Panc1 (cell line): ENCODE measurements around the gene FLRT3. TPM values are rescaled to one million over a fixed set of nuclear protein-coding genes. Genes with fewer than 3 reads are reported as not detected.

Experiments
- ATAC-seq: fragments of 200-7000 bp; cut with Tn5 transposase; 2 replicates; pipeline ENCODE4 v1.9.1; 2020; ENCODE audit warnings: mild to moderate bottlenecking, moderate library complexity
- BruUV-seq: library from RNA; stranded (reverse); fragments of 400-500 nt; replicated peaks from 2 replicates; lab custom pipeline; 2021; lab: Mats Ljungman, UMichigan
- CTCF ChIA-PET: fragments of 300-600 bp; sonication (Branson Sonifier 250); formaldehyde crosslinking; loops from one replicate; lab custom pipeline; 2022; ENCODE audit warnings: antibody characterized with exemption; lab: Charles Lee
- POLR2A ChIA-PET: fragments of 300-600 bp; sonication (Branson Sonifier 250); formaldehyde crosslinking; loops from one replicate; lab custom pipeline; 2022; ENCODE audit warnings: antibody characterized with exemption; lab: Charles Lee
- DNase-seq: peaks from one replicate; pipeline ENCODE4 v3.0.0-alpha.2; 2010; ENCODE audit warnings: low read depth, low spot score
- H3K27ac ChIP-seq: 2 replicates; pipeline ENCODE4 v1.5.1; 2011; ENCODE audit warnings: mild to moderate bottlenecking, low read length, inconsistent platforms
- H3K27me3 ChIP-seq: fragments of 200-500 bp; sonication (Bioruptor generic); 2 replicates; pipeline ENCODE4 v1.6.0; 2014; ENCODE audit warnings: low read length, inconsistent platforms; ENCODE audit not compliant: control insufficient read depth, insufficient read depth
- H3K36me3 ChIP-seq: fragments of 200-500 bp; sonication (Bioruptor generic); 2 replicates; pipeline ENCODE4 v1.5.1; 2014; ENCODE audit warnings: inconsistent platforms, mild to moderate bottlenecking, low read length, moderate library complexity; ENCODE audit not compliant: control insufficient read depth, insufficient read depth
- H3K4me1 ChIP-seq: 2 replicates; pipeline ENCODE4 v1.5.1; 2011; ENCODE audit warnings: inconsistent platforms, mild to moderate bottlenecking, low read length, moderate library complexity; ENCODE audit not compliant: control insufficient read depth, insufficient read depth
- H3K4me3 ChIP-seq, 2 experiments: 2 replicates each; pipeline ENCODE4 v1.5.1; 2011 to 2012; ENCODE audit warnings: low read depth in 2 of 2, low read length in 2 of 2, mild to moderate bottlenecking in 2 of 2, inconsistent platforms in 1 of 2, moderate library complexity in 1 of 2
- H3K9me3 ChIP-seq: fragments of 200-500 bp; sonication (Bioruptor generic); 2 replicates; pipeline ENCODE4 v1.5.1; 2014; ENCODE audit warnings: low read depth, mild to moderate bottlenecking, inconsistent platforms, low read length, moderate library complexity; ENCODE audit not compliant: control insufficient read depth, insufficient read depth
- CTCF ChIP-seq: fragments of 450-650 bp; IDR thresholded peaks from 2 replicates; pipeline ENCODE4 v1.5.1; 2017; ENCODE audit warnings: mild to moderate bottlenecking
- POLR2AphosphoS5 ChIP-seq: IDR thresholded peaks from 2 replicates; pipeline ENCODE4 v1.6.1; 2012; ENCODE audit warnings: mild to moderate bottlenecking, low read depth, low read length, moderate library complexity
- REST ChIP-seq, 2 experiments: IDR thresholded peaks; 2 replicates each; pipeline ENCODE4 v1.6.1; 2011 to 2012; ENCODE audit warnings: low read depth in 2 of 2, control low read depth in 1 of 2, low read length in 1 of 2, mild to moderate bottlenecking in 1 of 2, moderate library complexity in 1 of 2; ENCODE audit not compliant: insufficient read depth in 1 of 2
- SIN3A ChIP-seq: IDR thresholded peaks from 2 replicates; pipeline ENCODE4 v1.6.1; 2012; ENCODE audit warnings: low read depth, mild to moderate bottlenecking, low read length, moderate library complexity, borderline replicate concordance; ENCODE audit not compliant: insufficient read depth
- TCF7L2 ChIP-seq: IDR thresholded peaks from 2 replicates; pipeline ENCODE4 v1.6.1; 2011; ENCODE audit warnings: mild to moderate bottlenecking, low read depth, low read length, inconsistent platforms
- in situ Hi-C: cut with HindIII; loops from 2 replicates; pipeline ENCODE4 v1.10.0; 2016; ENCODE audit warnings: low sequenced_read_pairs, low pct_unique_long_range_greater_than_20kb
- intact Hi-C: fragments of 100-400 bp; cut with micrococcal nuclease; formaldehyde crosslinking; loops from one replicate; pipeline ENCODE4 v1.10.0; 2022; ENCODE audit not compliant: unreplicated experiment
- total RNA-seq: library from RNA; stranded (reverse); gene quantifications from one replicate; pipeline ENCODE4 v1.2.1, GENCODE V29; 2021; ENCODE audit not compliant: unreplicated experiment

FLRT3 gene
- total RNA-seq, 1 experiment from 2014 or later, result 0.67 TPM

GRCh38 chr20:14295770-14296309, 41.6 kb downstream of the FLRT3 start:
- intact Hi-C loops (no loop called here), in situ Hi-C loops (no loop called here)
- no TSS peak for BruUV-seq
- DNase-seq (no peak), ATAC-seq (no peak)
- CTCF ChIA-PET, result no interaction called here
- Histone ChIP-seq H3K36me3 (no peaks in the 10 kb centered on the region), H3K27me3 (no peaks in the 10 kb centered on the region), H3K4me1 (no peaks in the 10 kb centered on the region), H3K4me3 (no peak overlapping the region), H3K27ac (no peak overlapping the region), H3K9me3 (no peaks in the 10 kb centered on the region)
- POLR2A ChIA-PET, result no interaction called here
- TF ChIP-seq SIN3A (no peak), CTCF (no peak), POLR2AphosphoS5 (no peak), TCF7L2 (no peak), REST (IDR thresholded peaks at IDR 0.05; ENCODE audit: insufficient read depth in 1 of 2, low read depth in 2 of 2, low read length in 1 of 2) (no peak)

GRCh38 chr20:14295238-14295637, 42.2 kb downstream of the FLRT3 start:
- H3K36me3 ChIP-seq, result no peaks in the 10 kb centered on the region
- in situ Hi-C loops, result no loop called here
- no TSS peak for BruUV-seq
- no peaks in the 10 kb centered on the region for H3K9me3 ChIP-seq
- no peak for ATAC-seq
- no peak overlapping the region for H3K27ac ChIP-seq
- intact Hi-C loops, result no loop called here
- no peak overlapping the region for H3K4me3 ChIP-seq
- H3K4me1 ChIP-seq, result no peaks in the 10 kb centered on the region
- no peak for TF ChIP-seq TCF7L2
- DNase-seq, result no peak
- CTCF ChIA-PET, result no interaction called here
- POLR2A ChIA-PET, result no interaction called here
- H3K27me3 ChIP-seq, result no peaks in the 10 kb centered on the region

GRCh38 chr20:14291502-14291901, 45.9 kb downstream of the FLRT3 start:
- no peak overlapping the region for H3K27ac ChIP-seq
- ChIA-PET POLR2A (no interaction called here), CTCF (no interaction called here)
- BruUV-seq, result no TSS peak
- no peak overlapping the region for H3K4me3 ChIP-seq
- H3K27me3 ChIP-seq, result no peaks in the 10 kb centered on the region
- no peaks in the 10 kb centered on the region for H3K4me1 ChIP-seq
- TF ChIP-seq REST (IDR thresholded peaks at IDR 0.05; ENCODE audit: insufficient read depth in 1 of 2, low read depth in 2 of 2, low read length in 1 of 2) (no peak), POLR2AphosphoS5 (no peak), SIN3A (no peak), TCF7L2 (no peak), CTCF (no peak)
- H3K9me3 ChIP-seq, result no peaks in the 10 kb centered on the region
- intact Hi-C loops (no loop called here), in situ Hi-C loops (no loop called here)
- no peak for ATAC-seq
- no peaks in the 10 kb centered on the region for H3K36me3 ChIP-seq
- DNase-seq, result no peak
